HCT116 (cell line): ENCODE data around the gene MRGPRX1. TPM values are rescaled to one million over a fixed set of nuclear protein-coding genes. Genes with fewer than 3 reads are reported as not detected.

ENCODE experiments used
- ATAC-seq: fragments of 200-7000 bp; cut with Tn5 transposase; 2 replicates; pipeline ENCODE4 v1.9.1; 2020; ENCODE audit warnings: mild to moderate bottlenecking, moderate library complexity
- BruUV-seq: library from RNA; stranded (reverse); fragments of 400-500 nt; replicated peaks from 2 replicates; lab custom pipeline; 2021; lab: Mats Ljungman, UMichigan
- CTCF ChIA-PET: fragments of 300-600 bp; sonication (Branson Sonifier 250); formaldehyde crosslinking; loops from one replicate; lab custom pipeline; 2021; ENCODE audit warnings: antibody characterized with exemption; lab: Charles Lee
- POLR2A ChIA-PET: fragments of 300-600, 350-600 bp; sonication (Branson Sonifier 250); formaldehyde crosslinking; loops from one replicate; lab custom pipeline; 2021; ENCODE audit warnings: antibody characterized with exemption; lab: Charles Lee
- RAD21 ChIA-PET, 2 experiments: fragments of 300-600 bp; sonication (Branson Sonifier 250); formaldehyde crosslinking; loops; one replicate each; lab custom pipeline; 2023; ENCODE audit warnings: low total read pairs in 2 of 2; ENCODE audit not compliant: uncharacterized antibody in 2 of 2, unreplicated experiment in 2 of 2, low non-redundant PET in 1 of 2; lab: Charles Lee
- DNase-seq: peaks from one replicate; pipeline ENCODE4 v3.0.0-alpha.2; 2010; ENCODE audit warnings: low read depth, low spot score
- H2AFZ ChIP-seq: fragments of 200-600 bp; shearing (Covaris generic), sonication (generic); 2 replicates; pipeline ENCODE4 v1.6.1; 2017; ENCODE audit warnings: low read depth, mixed run types, mixed read lengths, antibody characterized with exemption, low read length; ENCODE audit not compliant: poor library complexity, severe bottlenecking
- H3K27ac ChIP-seq: 2 replicates; pipeline ENCODE4 v1.5.1; 2012; ENCODE audit warnings: low read depth, low read length
- H3K27me3 ChIP-seq: fragments of 200-600 bp; sonication (generic); 2 replicates; pipeline ENCODE4 v1.6.1; 2016; ENCODE audit warnings: mixed run types, low read length, mixed read lengths; ENCODE audit not compliant: insufficient read depth
- H3K36me3 ChIP-seq, 2 experiments: fragments of 200-500 bp in 1 of 2; fragments of 200-600 bp in 1 of 2; sonication (Bioruptor generic) in 1 of 2; sonication (generic) in 1 of 2; 2 replicates each; pipeline versions ENCODE4 v1.5.1 to v1.6.1; 2014 to 2016; ENCODE audit warnings: low read length in 2 of 2, inconsistent platforms in 1 of 2, mixed read lengths in 1 of 2, mixed run types in 1 of 2; ENCODE audit not compliant: insufficient read depth in 2 of 2, control insufficient read depth in 1 of 2
- H3K4me1 ChIP-seq, 2 experiments: fragments of 200-600 bp in 1 of 2; sonication (generic) in 1 of 2; 2 replicates each; pipeline versions ENCODE4 v1.5.1 to v1.6.1; 2012 to 2017; ENCODE audit warnings: low read length in 2 of 2, inconsistent platforms in 1 of 2, mild to moderate bottlenecking in 1 of 2, mixed read lengths in 1 of 2, mixed run types in 1 of 2, moderate library complexity in 1 of 2; ENCODE audit not compliant: insufficient read depth in 2 of 2, control insufficient read depth in 1 of 2
- H3K4me2 ChIP-seq: fragments of 200-600 bp; sonication (generic); 2 replicates; pipeline ENCODE4 v1.6.1; 2017; ENCODE audit warnings: mixed run types, low read length, mixed read lengths
- H3K4me3 ChIP-seq, 2 experiments: fragments of 200-600 bp in 1 of 2; sonication (generic) in 1 of 2; replicated peaks in 1 of 2; 2 replicates each; pipeline ENCODE4 v1.5.1; 2011 to 2016; ENCODE audit warnings: low read length in 2 of 2, control low read depth in 1 of 2, low read depth in 1 of 2, mild to moderate bottlenecking in 1 of 2, mixed read lengths in 1 of 2, mixed run types in 1 of 2
- H3K79me2 ChIP-seq: fragments of 200-600 bp; sonication (generic); 2 replicates; pipeline ENCODE4 v1.6.1; 2017; ENCODE audit warnings: mild to moderate bottlenecking, mixed run types, low read length, moderate library complexity, mixed read lengths; ENCODE audit not compliant: insufficient read depth
- H3K9ac ChIP-seq: fragments of 200-600 bp; sonication (generic); 2 replicates; pipeline ENCODE4 v1.6.1; 2016; ENCODE audit warnings: low read length, mixed read lengths
- H3K9me2 ChIP-seq: fragments of 200-600 bp; sonication (generic), shearing (Covaris generic); 2 replicates; pipeline ENCODE4 v1.6.1; 2017; ENCODE audit warnings: mixed run types, mild to moderate bottlenecking, moderate library complexity; ENCODE audit not compliant: insufficient read depth
- H3K9me3 ChIP-seq, 2 experiments: fragments of 200-500 bp in 1 of 2; fragments of 200-600 bp in 1 of 2; sonication (Bioruptor generic) in 1 of 2; sonication (generic) in 1 of 2; 2 replicates each; pipeline ENCODE4 v1.6.1; 2014 to 2017; ENCODE audit warnings: low read length in 2 of 2, mixed read lengths in 2 of 2, inconsistent platforms in 1 of 2, low read depth in 1 of 2, mild to moderate bottlenecking in 1 of 2, mixed run types in 1 of 2, moderate library complexity in 1 of 2; ENCODE audit not compliant: control insufficient read depth in 1 of 2, insufficient read depth in 1 of 2
- H4K20me1 ChIP-seq: fragments of 200-600 bp; sonication (generic), shearing (Covaris generic); 2 replicates; pipeline ENCODE4 v1.6.1; 2017; ENCODE audit warnings: mixed run types, mild to moderate bottlenecking, moderate library complexity; ENCODE audit not compliant: insufficient read depth
- CBX3 ChIP-seq: IDR thresholded peaks from 2 replicates; pipeline ENCODE4 v1.6.1; 2012; ENCODE audit warnings: low read depth
- CEBPB ChIP-seq: IDR thresholded peaks from 2 replicates; pipeline ENCODE4 v1.6.1; 2012; ENCODE audit warnings: low read depth
- EGR1 ChIP-seq: IDR thresholded peaks from 2 replicates; pipeline ENCODE4 v1.6.1; 2012; ENCODE audit warnings: low read depth
- EZH2 ChIP-seq: fragments of 200-600 bp; sonication (generic); IDR thresholded peaks from 2 replicates; pipeline ENCODE4 v1.6.1; 2017; ENCODE audit warnings: antibody characterized with exemption, mixed run types
- EZH2phosphoT487 ChIP-seq: fragments of 200-600 bp; IDR thresholded peaks from 2 replicates; pipeline ENCODE4 v1.6.1; 2018; ENCODE audit warnings: antibody characterized with exemption, borderline replicate concordance
- FOSL1 ChIP-seq: IDR thresholded peaks from 2 replicates; pipeline ENCODE4 v1.6.1; 2012; ENCODE audit warnings: low read depth
- JUND ChIP-seq: IDR thresholded peaks from 2 replicates; pipeline ENCODE4 v1.6.1; 2012
- POLR2A ChIP-seq: IDR thresholded peaks from 2 replicates; pipeline ENCODE4 v1.7.0; 2011; ENCODE audit warnings: borderline replicate concordance; ENCODE audit not compliant: insufficient read depth, insufficient read length; ENCODE audit errors: extremely low read depth
- POLR2AphosphoS5 ChIP-seq: IDR thresholded peaks from 2 replicates; pipeline ENCODE4 v1.6.1; 2011; ENCODE audit warnings: mild to moderate bottlenecking, low read depth, low read length, moderate library complexity
- SIN3A ChIP-seq: IDR thresholded peaks from 2 replicates; pipeline ENCODE4 v1.6.1; 2012; ENCODE audit warnings: low read depth
- SRF ChIP-seq: IDR thresholded peaks from 2 replicates; pipeline ENCODE4 v1.6.1; 2012; ENCODE audit warnings: low read depth
- TCF7L2 ChIP-seq: IDR thresholded peaks from 2 replicates; pipeline ENCODE4 v1.7.0; 2011; ENCODE audit warnings: borderline replicate concordance, inconsistent platforms; ENCODE audit not compliant: insufficient read depth, insufficient read length; ENCODE audit errors: extremely low read depth
- ZFX ChIP-seq: fragments of 450-650 bp; IDR thresholded peaks from 2 replicates; pipeline ENCODE4 v1.6.1; 2017
- ZNF274 ChIP-seq: fragments of 200-500 bp; sonication (Bioruptor generic); IDR thresholded peaks from 2 replicates; pipeline ENCODE4 v1.6.1; 2014; ENCODE audit warnings: mild to moderate bottlenecking, low read depth, low read length, inconsistent platforms
- intact Hi-C: fragments of 100-400 bp; cut with micrococcal nuclease; formaldehyde crosslinking; loops from 2 replicates; pipeline ENCODE4 v1.10.0; 2022
- total RNA-seq: library from RNA; stranded (reverse); gene quantifications from one replicate; pipeline ENCODE4 v1.2.1, GENCODE V29; 2021; ENCODE audit not compliant: unreplicated experiment
- TF ChIP-seq, protein P1 (sequence below): IDR thresholded peaks from 2 replicates; pipeline ENCODE4 v1.6.1; 2012
- TF ChIP-seq, protein P2 (sequence below): IDR thresholded peaks from 2 replicates; pipeline ENCODE4 v1.6.1; 2012; ENCODE audit warnings: low read depth

MRGPRX1 gene
- total RNA-seq, 1 experiment from 2014 or later: not detected

DNA sequence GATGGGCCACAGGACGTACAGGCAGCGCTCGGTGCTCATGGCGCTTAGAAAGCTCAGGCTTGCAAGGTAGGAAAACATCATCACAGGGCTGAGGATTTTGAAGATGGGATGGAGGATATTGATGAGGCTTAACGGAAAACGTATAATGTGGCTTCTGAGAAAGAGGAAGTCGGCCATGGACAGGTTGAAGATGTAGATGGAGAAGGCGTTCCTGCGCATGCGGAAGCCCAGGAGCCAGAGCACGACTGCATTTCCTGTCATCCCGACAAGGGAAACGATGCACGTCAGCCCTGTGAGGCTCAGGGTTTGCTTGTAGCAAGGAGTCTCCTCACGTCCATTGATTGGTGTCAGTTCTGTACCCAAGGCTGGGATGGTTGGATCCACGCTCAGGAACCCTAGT is 17.4 kb upstream of the MRGPRX1 start:
- H3K4me2 ChIP-seq: no peak overlapping the region
- H3K4me3 ChIP-seq: no peak overlapping the region
- peaks cover 0 to 12% of the 10 kb centered on the region in 2 experiments; a peak in 2 of 4 replicates for H3K4me1 ChIP-seq
- H3K79me2 ChIP-seq: no peaks in the 10 kb centered on the region
- intact Hi-C loops: no loop called here
- ATAC-seq: no peak
- no peak for TF ChIP-seq ZNF274
- no peaks in the 10 kb centered on the region for H4K20me1 ChIP-seq
- H3K27ac ChIP-seq: no peak overlapping the region
- H3K9me3 ChIP-seq: no peaks in the 10 kb centered on the region
- no peak for DNase-seq
- ChIA-PET RAD21 (no interaction called here), CTCF (no interaction called here), POLR2A (no interaction called here)
- H3K9me2 ChIP-seq: no peaks in the 10 kb centered on the region
- H2AFZ ChIP-seq: no peak overlapping the region
- no TSS peak for BruUV-seq
- H3K9ac ChIP-seq: no peak overlapping the region
- no peaks in the 10 kb centered on the region for H3K36me3 ChIP-seq
- peaks cover 77% of the 10 kb centered on the region for H3K27me3 ChIP-seq

DNA sequence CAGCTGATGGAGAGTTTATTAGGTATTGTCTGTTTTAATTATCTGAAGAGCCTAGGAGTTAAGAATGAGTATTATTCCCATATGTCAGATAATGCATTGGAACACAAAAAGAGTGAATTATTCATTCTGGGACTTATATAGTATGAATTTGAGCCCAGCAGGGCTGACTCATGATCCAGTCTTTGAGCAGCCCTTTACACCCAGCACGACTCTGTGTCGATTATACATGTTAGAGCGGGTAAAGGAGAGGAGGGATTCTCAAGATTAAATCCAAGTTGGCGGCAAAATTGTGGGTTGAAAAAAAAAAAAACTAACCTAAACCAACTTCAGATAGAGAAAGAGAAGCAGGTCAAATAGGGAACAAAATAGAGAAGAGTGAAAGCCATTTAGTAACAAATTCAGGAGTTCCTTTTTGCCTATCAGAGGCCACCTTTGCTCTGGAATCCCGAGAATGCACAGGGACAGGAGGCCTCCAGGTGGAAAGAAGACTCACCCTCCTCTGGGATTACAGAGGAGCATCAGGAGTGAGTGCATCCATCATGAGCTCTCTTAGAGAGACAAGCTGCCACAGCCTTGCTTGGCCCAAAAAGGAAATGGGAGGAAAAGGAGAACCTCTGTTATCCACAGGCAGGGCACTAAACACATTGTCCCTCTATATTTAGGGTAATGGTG is 3.1 kb downstream of the MRGPRX1 start:
- Histone ChIP-seq H3K9me2 (no peaks in the 10 kb centered on the region), H3K4me1 (no peaks in the 10 kb centered on the region), H3K27ac (no peak overlapping the region), H2AFZ (no peak overlapping the region), H3K36me3 (no peaks in the 10 kb centered on the region), H3K9me3 (no peaks in the 10 kb centered on the region), H3K79me2 (no peaks in the 10 kb centered on the region), H3K9ac (no peak overlapping the region), H3K27me3 (peaks cover 92% of the 10 kb centered on the region), H4K20me1 (no peaks in the 10 kb centered on the region), H3K4me3 (no peak overlapping the region), H3K4me2 (no peak overlapping the region)
- intact Hi-C loops: no loop called here
- DNase-seq (no peak), ATAC-seq (peak; percentile 22; the same call in 1 of the 2 replicates)
- RAD21 ChIA-PET: no interaction called here
- BruUV-seq: no TSS peak
- CTCF ChIA-PET: no interaction called here
- POLR2A ChIA-PET: no interaction called here
- TF ChIP-seq EGR1: no peak
- no peak for TF ChIP-seq ZNF274
- no peak for TF ChIP-seq CEBPB
- TF ChIP-seq POLR2AphosphoS5: no peak
- no peak for TF ChIP-seq CBX3
- no peak for TF ChIP-seq TCF7L2
- TF ChIP-seq ZFX: no peak
- TF ChIP-seq, protein P1, sequence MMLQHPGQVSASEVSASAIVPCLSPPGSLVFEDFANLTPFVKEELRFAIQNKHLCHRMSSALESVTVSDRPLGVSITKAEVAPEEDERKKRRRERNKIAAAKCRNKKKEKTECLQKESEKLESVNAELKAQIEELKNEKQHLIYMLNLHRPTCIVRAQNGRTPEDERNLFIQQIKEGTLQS: no peak
- no peak for TF ChIP-seq FOSL1
- TF ChIP-seq SIN3A: no peak
- TF ChIP-seq EZH2: no peak
- no peak for TF ChIP-seq EZH2phosphoT487
- no peak for TF ChIP-seq JUND
- TF ChIP-seq SRF: no peak
- no peak for TF ChIP-seq POLR2A
- TF ChIP-seq, protein P2, sequence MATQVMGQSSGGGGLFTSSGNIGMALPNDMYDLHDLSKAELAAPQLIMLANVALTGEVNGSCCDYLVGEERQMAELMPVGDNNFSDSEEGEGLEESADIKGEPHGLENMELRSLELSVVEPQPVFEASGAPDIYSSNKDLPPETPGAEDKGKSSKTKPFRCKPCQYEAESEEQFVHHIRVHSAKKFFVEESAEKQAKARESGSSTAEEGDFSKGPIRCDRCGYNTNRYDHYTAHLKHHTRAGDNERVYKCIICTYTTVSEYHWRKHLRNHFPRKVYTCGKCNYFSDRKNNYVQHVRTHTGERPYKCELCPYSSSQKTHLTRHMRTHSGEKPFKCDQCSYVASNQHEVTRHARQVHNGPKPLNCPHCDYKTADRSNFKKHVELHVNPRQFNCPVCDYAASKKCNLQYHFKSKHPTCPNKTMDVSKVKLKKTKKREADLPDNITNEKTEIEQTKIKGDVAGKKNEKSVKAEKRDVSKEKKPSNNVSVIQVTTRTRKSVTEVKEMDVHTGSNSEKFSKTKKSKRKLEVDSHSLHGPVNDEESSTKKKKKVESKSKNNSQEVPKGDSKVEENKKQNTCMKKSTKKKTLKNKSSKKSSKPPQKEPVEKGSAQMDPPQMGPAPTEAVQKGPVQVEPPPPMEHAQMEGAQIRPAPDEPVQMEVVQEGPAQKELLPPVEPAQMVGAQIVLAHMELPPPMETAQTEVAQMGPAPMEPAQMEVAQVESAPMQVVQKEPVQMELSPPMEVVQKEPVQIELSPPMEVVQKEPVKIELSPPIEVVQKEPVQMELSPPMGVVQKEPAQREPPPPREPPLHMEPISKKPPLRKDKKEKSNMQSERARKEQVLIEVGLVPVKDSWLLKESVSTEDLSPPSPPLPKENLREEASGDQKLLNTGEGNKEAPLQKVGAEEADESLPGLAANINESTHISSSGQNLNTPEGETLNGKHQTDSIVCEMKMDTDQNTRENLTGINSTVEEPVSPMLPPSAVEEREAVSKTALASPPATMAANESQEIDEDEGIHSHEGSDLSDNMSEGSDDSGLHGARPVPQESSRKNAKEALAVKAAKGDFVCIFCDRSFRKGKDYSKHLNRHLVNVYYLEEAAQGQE: no peak
